GM23248 (cell line): ENCODE measurements around the gene TBCK.

Experiments used
- EZH2 ChIP-seq: fragments of 200-600 bp; sonication (generic); IDR thresholded peaks from 2 replicates; pipeline ENCODE4 v1.6.1; 2018; ENCODE audit warnings: antibody characterized with exemption, mild to moderate bottlenecking; ENCODE audit not compliant: insufficient read depth, poor library complexity, severe bottlenecking
- EZH2phosphoT487 ChIP-seq: fragments of 200-600 bp; sonication (generic); IDR thresholded peaks from 2 replicates; pipeline ENCODE4 v1.6.1; 2018; ENCODE audit warnings: antibody characterized with exemption, moderate library complexity, mild to moderate bottlenecking, low read depth; ENCODE audit not compliant: insufficient read depth

DNA sequence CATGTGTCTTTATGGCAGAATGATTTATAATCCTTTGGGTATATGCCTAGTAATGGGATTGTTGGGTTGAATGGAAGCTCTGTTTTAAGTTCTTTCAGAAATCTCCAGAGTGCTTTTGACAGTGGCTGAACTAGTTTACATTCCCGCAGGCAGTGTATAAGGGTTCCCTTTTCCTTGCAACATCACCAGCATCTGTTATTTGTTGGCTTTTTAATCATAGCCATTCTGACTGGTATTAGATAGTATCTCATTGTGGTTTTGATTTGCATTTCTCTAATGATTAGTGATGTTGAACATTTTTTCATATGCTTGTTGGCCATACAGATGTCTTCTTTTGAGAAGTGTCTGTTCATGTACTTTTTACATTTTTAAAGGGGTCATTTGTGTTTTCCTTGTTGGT lies 129.8 kb downstream of the TBCK start:
- no peak for TF ChIP-seq EZH2
- TF ChIP-seq EZH2phosphoT487 = no peak
